Panc1 (cell line): ENCODE data around the gene DGLUCY. TPM values are rescaled to one million over a fixed set of nuclear protein-coding genes. Genes with fewer than 3 reads are reported as not detected.

ENCODE experiments used
- ATAC-seq: fragments of 200-7000 bp; cut with Tn5 transposase; 2 replicates; pipeline ENCODE4 v1.9.1; 2020; ENCODE audit warnings: mild to moderate bottlenecking, moderate library complexity
- BruUV-seq: library from RNA; stranded (reverse); fragments of 400-500 nt; replicated peaks from 2 replicates; lab custom pipeline; 2021; lab: Mats Ljungman, UMichigan
- CTCF ChIA-PET: fragments of 300-600 bp; sonication (Branson Sonifier 250); formaldehyde crosslinking; loops from one replicate; lab custom pipeline; 2022; ENCODE audit warnings: antibody characterized with exemption; lab: Charles Lee
- POLR2A ChIA-PET: fragments of 300-600 bp; sonication (Branson Sonifier 250); formaldehyde crosslinking; loops from one replicate; lab custom pipeline; 2022; ENCODE audit warnings: antibody characterized with exemption; lab: Charles Lee
- DNase-seq: peaks from one replicate; pipeline ENCODE4 v3.0.0-alpha.2; 2010; ENCODE audit warnings: low read depth, low spot score
- H3K27ac ChIP-seq: 2 replicates; pipeline ENCODE4 v1.5.1; 2011; ENCODE audit warnings: mild to moderate bottlenecking, low read length, inconsistent platforms
- H3K27me3 ChIP-seq: fragments of 200-500 bp; sonication (Bioruptor generic); 2 replicates; pipeline ENCODE4 v1.6.0; 2014; ENCODE audit warnings: low read length, inconsistent platforms; ENCODE audit not compliant: control insufficient read depth, insufficient read depth
- H3K36me3 ChIP-seq: fragments of 200-500 bp; sonication (Bioruptor generic); 2 replicates; pipeline ENCODE4 v1.5.1; 2014; ENCODE audit warnings: inconsistent platforms, mild to moderate bottlenecking, low read length, moderate library complexity; ENCODE audit not compliant: control insufficient read depth, insufficient read depth
- H3K4me1 ChIP-seq: 2 replicates; pipeline ENCODE4 v1.5.1; 2011; ENCODE audit warnings: inconsistent platforms, mild to moderate bottlenecking, low read length, moderate library complexity; ENCODE audit not compliant: control insufficient read depth, insufficient read depth
- H3K4me3 ChIP-seq, 2 experiments: 2 replicates each; pipeline ENCODE4 v1.5.1; 2011 to 2012; ENCODE audit warnings: low read depth in 2 of 2, low read length in 2 of 2, mild to moderate bottlenecking in 2 of 2, inconsistent platforms in 1 of 2, moderate library complexity in 1 of 2
- H3K9me3 ChIP-seq: fragments of 200-500 bp; sonication (Bioruptor generic); 2 replicates; pipeline ENCODE4 v1.5.1; 2014; ENCODE audit warnings: low read depth, mild to moderate bottlenecking, inconsistent platforms, low read length, moderate library complexity; ENCODE audit not compliant: control insufficient read depth, insufficient read depth
- CTCF ChIP-seq: fragments of 450-650 bp; IDR thresholded peaks from 2 replicates; pipeline ENCODE4 v1.5.1; 2017; ENCODE audit warnings: mild to moderate bottlenecking
- POLR2AphosphoS5 ChIP-seq: IDR thresholded peaks from 2 replicates; pipeline ENCODE4 v1.6.1; 2012; ENCODE audit warnings: mild to moderate bottlenecking, low read depth, low read length, moderate library complexity
- REST ChIP-seq, 2 experiments: IDR thresholded peaks; 2 replicates each; pipeline ENCODE4 v1.6.1; 2011 to 2012; ENCODE audit warnings: low read depth in 2 of 2, control low read depth in 1 of 2, low read length in 1 of 2, mild to moderate bottlenecking in 1 of 2, moderate library complexity in 1 of 2; ENCODE audit not compliant: insufficient read depth in 1 of 2
- SIN3A ChIP-seq: IDR thresholded peaks from 2 replicates; pipeline ENCODE4 v1.6.1; 2012; ENCODE audit warnings: low read depth, mild to moderate bottlenecking, low read length, moderate library complexity, borderline replicate concordance; ENCODE audit not compliant: insufficient read depth
- TCF7L2 ChIP-seq: IDR thresholded peaks from 2 replicates; pipeline ENCODE4 v1.6.1; 2011; ENCODE audit warnings: mild to moderate bottlenecking, low read depth, low read length, inconsistent platforms
- in situ Hi-C: cut with HindIII; loops from 2 replicates; pipeline ENCODE4 v1.10.0; 2016; ENCODE audit warnings: low sequenced_read_pairs, low pct_unique_long_range_greater_than_20kb
- intact Hi-C: fragments of 100-400 bp; cut with micrococcal nuclease; formaldehyde crosslinking; loops from one replicate; pipeline ENCODE4 v1.10.0; 2022; ENCODE audit not compliant: unreplicated experiment
- total RNA-seq: library from RNA; stranded (reverse); gene quantifications from one replicate; pipeline ENCODE4 v1.2.1, GENCODE V29; 2021; ENCODE audit not compliant: unreplicated experiment

The DGLUCY gene
- total RNA-seq, 1 experiment from 2014 or later = 21.3 TPM

GRCh38 chr14:91070572-91070971 lies 43.3 kb upstream of the DGLUCY start:
- in situ Hi-C loops (no loop called here), intact Hi-C loops (no loop called here)
- Histone ChIP-seq H3K36me3 (no peaks in the 10 kb centered on the region), H3K9me3 (no peaks in the 10 kb centered on the region), H3K4me3 (no peak overlapping the region), H3K27ac (no peak overlapping the region), H3K4me1 (no peaks in the 10 kb centered on the region), H3K27me3 (no peaks in the 10 kb centered on the region)
- DNase-seq (no peak), ATAC-seq (no peak)
- no TSS peak for BruUV-seq
- TF ChIP-seq REST (IDR thresholded peaks at IDR 0.05; ENCODE audit: insufficient read depth in 1 of 2, low read depth in 2 of 2, low read length in 1 of 2) = no peak
- TF ChIP-seq CTCF = no peak
- no peak for TF ChIP-seq POLR2AphosphoS5
- TF ChIP-seq TCF7L2 = no peak
- no peak for TF ChIP-seq SIN3A
- CTCF ChIA-PET = no interaction called here
- POLR2A ChIA-PET = interaction anchor here (0.7 kb wide), 1 partner anchor 160 kb away, joined by 7 read pairs; no protein-coding TSS in a partner anchor

GRCh38 chr14:91075553-91075952 lies 38.3 kb upstream of the DGLUCY start:
- no TSS peak for BruUV-seq
- in situ Hi-C loops (no loop called here), intact Hi-C loops (no loop called here)
- no peaks in the 10 kb centered on the region for H3K36me3 ChIP-seq
- TF ChIP-seq POLR2AphosphoS5 = no peak
- no peak for TF ChIP-seq CTCF
- TF ChIP-seq TCF7L2 = no peak
- TF ChIP-seq SIN3A = no peak
- DNase-seq (no peak), ATAC-seq (no peak)
- no peaks in the 10 kb centered on the region for H3K27me3 ChIP-seq
- H3K27ac ChIP-seq = no peak overlapping the region
- no peak overlapping the region for H3K4me3 ChIP-seq
- CTCF ChIA-PET = no interaction called here
- H3K9me3 ChIP-seq = no peaks in the 10 kb centered on the region
- no peaks in the 10 kb centered on the region for H3K4me1 ChIP-seq
- POLR2A ChIA-PET = no interaction called here
